Activated CD4-positive, alpha-beta T cell treated with anti-CD3 and anti-CD28 coated beads for 48 hours (primary cell): ENCODE measurements around the gene HDAC7.
"Not testable (repeated sequence)": the region's sequence is repeated elsewhere in the genome, so short reads cannot be mapped to it uniquely, and the experiment has no call there.

Experiments used
- DNase-seq: peaks from one replicate; pipeline ENCODE4 v3.0.0-alpha.2; 2020

HDAC7 gene

DNA sequence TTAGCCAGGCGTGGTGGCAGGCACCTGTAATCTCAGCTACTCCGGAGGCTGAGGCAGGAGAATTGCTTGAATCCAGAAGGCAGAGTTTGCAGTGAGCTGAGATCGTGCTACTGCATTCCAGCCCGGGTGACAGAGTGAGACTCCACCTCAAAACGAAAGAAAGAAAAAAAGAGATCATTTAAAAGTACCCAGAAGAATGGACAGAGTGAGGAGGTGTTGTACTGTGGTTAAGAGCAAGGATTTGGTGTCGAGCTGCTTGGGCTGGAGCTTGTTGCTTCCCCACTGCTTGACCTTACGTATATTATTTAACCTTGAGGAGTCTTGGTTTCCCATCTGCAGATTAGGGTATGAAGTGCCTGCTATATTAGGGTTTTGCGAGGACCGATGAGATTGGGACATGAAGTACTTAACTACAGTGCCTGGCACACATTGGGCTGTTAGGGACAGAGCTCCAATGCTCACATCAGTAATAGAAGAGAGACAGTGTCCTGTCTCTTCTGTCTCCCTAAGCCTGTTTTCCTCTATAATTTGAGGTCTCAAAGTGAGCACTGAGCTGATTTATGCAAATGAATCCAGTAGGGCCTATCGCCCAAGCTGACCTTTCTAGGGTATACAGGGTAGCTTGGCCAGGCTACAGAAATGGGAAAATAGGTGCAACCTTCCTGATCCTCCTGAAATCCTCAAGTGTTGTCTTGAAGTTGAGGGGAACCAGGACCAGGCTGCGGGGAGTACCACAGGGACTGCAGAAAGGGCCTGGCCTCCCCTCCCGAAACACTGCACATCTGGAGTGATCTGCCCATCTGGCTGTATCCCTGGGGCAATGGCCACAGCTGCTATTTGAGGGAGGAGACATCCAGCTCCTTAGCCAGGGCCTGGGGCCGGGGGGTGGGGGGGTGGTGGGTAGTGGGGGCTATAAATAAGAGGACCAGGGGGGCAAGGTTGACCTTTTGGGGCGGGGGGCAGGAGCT, 8.6 kb upstream of the HDAC7 start:
- no peak for DNase-seq

GRCh38 chr12:47825173-47825639, 5.5 kb upstream of the HDAC7 start:
- no peak for DNase-seq

DNA sequence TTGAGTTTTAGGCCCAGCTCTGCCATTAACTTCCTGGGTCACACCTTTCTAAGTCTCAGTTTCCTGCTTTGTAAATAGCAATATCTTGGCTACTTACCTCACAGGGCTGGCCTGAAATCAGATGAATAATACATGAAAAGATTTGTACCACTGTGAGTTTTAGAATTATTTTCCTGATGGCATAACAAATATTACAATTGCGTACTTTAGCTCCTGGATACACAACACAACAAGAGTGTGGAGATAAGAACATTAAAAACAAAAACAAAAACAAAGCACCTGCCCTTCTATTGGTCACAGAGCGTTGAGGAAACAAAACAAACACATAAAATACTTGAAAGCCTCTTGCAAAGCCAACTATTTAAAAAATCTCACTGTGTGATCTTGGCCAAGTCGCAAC, 4.9 kb upstream of the HDAC7 start:
- no peak for DNase-seq

DNA sequence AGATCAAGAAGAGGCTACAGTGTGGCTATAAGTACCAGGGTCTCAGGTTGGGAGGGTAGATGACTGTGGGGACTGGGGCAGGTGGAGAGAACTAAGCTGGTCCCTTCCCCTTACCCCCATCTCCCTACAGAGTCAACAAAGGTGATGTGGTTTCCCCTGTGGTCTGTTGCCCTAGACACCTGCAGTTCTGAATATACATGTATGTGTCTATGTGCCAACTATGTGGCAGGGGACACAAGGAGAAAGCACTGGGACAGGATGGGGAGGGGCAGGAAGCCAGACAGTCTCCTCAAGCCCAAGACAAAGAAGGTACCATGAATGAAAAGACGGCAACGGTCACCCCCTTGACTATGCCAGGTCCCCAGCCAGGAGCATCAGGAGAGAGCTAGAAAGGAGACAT, 4.5 kb upstream of the HDAC7 start:
- DNase-seq: no peak

GRCh38 chr12:47823422-47824086, 3.9 kb upstream of the HDAC7 start:
- no peak for DNase-seq

DNA sequence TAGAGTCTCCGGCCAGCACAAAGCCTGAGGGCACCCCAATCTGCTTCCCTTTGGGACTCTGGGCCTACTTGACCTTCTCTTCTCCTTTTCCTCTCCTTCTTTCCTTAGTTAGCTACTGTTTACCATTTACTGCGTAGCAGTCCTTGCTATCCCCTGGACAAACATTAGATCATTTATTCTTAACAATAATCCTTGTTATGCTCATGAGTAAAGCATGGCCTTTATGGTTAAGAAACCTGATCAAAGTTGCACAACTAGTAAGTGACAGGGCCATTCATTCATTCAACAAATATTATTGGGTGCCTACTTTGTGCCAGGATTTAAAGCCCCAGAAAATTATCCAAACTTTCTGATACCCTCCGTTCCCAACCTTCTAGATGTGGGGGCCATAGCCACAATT, 3.2 kb upstream of the HDAC7 start:
- DNase-seq: no peak

GRCh38 chr12:47822401-47822800, 2.7 kb upstream of the HDAC7 start:
- no peak for DNase-seq

DNA sequence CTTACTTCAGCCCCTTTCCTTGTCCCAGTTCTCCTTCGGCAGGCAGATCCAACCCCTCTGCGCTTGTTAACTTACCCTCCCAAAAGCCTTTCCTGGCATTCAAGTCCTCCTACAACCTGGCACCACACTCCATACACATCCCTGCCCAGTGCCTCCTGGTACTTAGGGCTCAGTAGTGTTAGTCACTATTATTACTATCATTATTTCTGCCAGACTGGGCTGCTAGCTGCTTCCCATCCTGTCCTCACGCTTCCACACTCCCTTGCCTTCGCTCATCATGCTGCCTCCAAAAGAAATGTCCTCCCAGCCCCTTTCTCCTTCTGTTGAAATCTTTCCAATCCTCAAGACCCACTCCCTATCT, 1.6 kb upstream of the HDAC7 start:
- DNase-seq: no peak

GRCh38 chr12:47820631-47821345, 1.1 kb upstream of the HDAC7 start:
- no peak for DNase-seq

DNA sequence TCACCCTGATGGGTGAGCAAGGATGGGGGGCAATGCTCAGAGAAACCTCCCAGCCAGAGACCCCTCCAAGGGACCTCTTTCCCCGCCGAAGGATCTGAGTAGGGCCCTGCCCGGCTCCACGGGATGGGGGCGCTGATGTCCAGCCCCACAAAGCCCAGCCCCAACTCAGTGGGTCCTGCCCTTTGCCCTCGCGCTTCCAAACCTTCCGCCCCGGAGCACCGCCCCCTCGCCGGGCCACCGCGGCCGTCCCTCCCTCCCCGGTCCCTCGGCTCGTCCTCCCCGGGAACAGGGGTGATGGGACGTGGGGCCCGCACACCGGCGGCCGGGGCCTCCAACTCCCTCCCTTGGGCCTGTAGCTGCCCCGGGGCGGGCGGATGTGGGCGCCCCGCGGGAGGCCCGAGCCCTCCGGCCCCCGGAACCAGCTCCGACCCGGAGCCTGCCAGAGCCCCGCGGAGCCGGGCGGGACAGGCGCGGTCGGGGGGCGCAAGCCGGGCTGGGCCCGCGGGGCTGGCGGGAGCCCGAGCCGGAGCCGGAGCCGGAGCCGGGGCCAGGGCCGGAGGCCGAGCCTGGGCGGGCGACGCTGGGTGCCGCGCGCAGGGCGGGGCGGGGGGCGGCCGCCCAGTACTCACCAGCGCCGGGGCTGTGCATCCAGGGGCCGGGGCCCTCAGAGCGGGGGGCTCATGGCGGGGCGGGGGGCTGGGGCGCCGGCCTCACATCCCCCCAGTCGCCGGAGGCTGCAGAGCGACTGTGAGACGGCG, 386 bp downstream of the HDAC7 start:
- DNase-seq: peak; percentile 65

- peak; percentile 64 for DNase-seq
Measured at GRCh38 chr12:47818467-47819137, 1.1 kb downstream of the HDAC7 start.

DNA sequence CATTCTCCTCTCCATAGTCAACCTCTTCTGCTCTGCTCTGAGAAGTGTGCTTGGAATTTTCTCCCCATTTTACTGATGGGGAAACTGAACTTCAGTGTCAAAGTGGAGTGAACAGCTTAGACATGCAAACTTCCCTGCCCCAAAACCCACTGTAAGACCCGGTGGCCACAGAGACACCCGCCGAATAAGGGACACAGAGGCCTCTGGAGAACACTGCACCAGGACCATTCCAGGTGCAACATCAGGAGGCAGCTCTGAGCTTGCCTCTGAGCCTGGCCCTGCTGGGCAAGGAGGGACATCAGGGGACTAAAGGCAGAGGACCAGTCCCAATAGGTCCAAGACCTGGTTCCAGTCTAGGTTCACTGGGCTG, 1.7 kb downstream of the HDAC7 start:
- DNase-seq: no peak

- DNase-seq: no peak
Measured at GRCh38 chr12:47817272-47818006, 2.3 kb downstream of the HDAC7 start.

DNA sequence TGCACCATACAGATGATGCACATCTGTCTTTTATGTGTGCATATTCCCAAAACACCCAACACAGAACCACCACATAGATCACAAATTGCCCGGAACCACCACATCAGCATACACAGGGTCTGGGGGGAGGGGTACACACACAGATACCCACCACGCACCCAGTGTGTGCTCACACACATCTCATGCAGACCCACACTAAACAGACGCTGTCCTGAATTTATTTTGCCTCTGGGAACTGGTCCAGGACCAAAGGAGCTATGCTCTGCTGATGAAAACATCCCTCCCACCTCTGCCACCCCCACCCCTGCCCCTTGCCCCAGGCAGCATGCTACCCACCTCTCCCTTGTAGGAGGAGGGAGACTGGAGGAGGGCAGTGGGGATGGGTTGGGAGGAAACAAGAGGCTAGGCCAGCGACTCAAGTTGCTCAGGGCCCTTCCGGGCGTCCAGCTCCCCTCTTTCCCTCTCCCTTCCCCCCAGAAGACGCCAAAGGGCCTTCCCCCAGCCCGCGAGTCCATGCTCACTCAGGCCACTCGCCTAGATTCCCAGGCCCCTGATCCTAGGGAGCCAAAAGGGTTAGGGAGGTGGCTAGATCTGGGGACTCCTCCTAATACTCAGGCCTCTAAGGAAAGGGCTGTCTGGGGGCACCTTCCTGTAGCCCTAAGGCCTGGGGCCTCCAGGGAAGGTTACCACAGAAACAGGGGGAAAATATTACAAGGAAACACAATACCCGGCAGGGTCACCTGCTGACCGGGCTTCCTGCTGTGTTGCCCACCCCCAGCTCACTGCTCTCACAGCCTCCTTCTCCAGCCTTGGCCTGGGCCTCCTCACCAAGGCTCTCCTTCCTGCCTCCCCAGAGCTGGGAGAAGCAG, 3.1 kb downstream of the HDAC7 start:
- no peak for DNase-seq

DNA sequence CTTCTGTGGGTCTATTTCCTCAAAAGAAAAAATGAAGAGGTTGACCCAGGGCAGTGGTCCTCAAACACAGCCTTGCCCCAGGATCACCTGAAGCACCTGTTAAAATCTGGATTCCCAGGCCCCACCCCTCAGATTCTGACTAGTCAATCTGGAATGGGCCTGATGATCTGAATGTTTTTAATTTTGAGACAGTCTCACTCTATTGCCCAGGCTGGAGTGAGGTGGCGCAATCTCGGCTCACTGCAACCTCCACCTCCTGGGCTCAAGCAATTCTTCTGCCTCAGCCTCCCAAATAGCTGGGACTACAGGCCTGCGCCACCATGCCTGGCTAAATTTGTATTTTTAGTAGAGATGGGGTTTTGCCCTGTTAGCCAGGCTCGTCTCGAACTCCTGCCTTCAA, 4.3 kb downstream of the HDAC7 start:
- DNase-seq: not testable (repeated sequence)

DNA sequence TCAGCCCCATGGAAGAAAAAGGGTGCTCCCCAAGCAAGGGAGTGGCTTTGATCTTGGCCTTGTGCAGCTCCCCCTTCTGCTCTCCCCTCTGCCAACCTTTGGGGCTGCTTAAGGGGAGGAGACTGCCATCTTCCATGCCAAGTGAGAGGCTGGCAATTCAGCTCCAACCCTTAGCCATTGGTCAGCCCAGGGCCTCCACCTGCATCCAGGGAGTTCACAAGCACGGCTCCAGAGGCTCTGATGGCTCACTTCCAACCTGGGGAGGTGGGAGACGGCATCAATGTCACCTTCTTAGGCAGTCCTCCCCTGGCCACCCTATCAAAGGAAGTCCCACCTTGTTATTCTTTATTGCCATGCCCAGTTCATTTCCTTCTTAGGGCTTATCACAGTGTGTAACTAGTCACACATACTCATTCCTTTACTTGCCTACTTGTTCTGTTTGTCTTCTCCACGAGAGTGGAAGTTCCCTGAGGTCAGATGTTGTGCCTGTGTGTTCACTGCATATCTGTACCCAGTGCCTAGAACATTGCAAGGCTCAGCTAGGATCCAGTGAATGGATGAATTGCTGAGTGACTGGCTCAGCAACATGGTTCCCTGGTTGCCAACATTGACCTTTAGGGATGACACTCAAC, 5.0 kb downstream of the HDAC7 start:
- DNase-seq: no peak

- DNase-seq: no peak
Measured at GRCh38 chr12:47813511-47814196, 6.0 kb downstream of the HDAC7 start.

DNA sequence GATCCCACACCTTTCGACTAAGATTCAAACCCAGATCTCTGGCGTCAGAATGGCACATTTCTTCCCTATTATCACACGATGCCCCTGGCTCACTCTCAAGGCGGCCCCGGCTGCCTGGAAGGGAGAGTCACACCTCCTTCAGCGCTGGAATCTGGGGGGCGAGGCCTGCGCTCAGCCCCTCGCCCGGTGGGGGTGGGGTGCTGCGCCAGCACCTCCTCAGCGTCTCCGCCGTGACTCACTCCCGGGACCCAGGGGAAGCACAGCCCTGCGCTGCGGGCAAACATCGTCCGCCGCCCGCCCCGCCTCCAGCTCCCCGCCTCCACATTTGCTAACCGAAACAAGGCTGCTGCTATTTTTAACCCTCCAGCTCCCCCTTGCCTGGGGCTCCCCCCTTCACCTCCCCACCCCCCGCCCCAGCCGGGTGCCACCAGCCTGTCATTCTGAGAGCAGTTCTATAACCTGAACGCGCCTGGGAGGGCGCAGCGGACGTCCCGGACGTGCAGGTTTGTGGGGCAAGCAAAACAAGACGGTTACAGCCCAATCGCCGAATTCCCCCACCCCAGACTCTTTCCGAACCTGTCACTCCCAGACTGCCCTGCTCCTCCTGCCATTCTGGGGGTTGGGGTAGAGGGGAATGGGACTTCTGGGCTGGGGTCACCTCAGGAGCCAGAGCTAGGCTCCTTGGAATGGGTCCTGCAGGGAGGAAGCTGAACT, 6.7 kb downstream of the HDAC7 start:
- DNase-seq: peak; percentile 95
